ACC112 (cell line): Measurements from ENCODE around the gene SOX18.

Experiments
- H2AFZ ChIP-seq: fragments of 200-600 bp; sonication (generic); one replicate; pipeline ENCODE4 v1.6.0; 2017; ENCODE audit warnings: antibody characterized with exemption, low read length; ENCODE audit not compliant: unreplicated experiment
- H3K27ac ChIP-seq: fragments of 200-600 bp; sonication (generic); 2 replicates; pipeline ENCODE4 v1.5.1; 2014; ENCODE audit warnings: low read depth, mild to moderate bottlenecking, antibody characterized with exemption, low read length, moderate library complexity
- H3K27me3 ChIP-seq: fragments of 200-600 bp; sonication (generic); 2 replicates; pipeline ENCODE4 v1.6.1; 2014; ENCODE audit warnings: mild to moderate bottlenecking, antibody characterized with exemption, low read length, moderate library complexity, mixed read lengths; ENCODE audit not compliant: insufficient read depth
- H3K36me3 ChIP-seq: fragments of 200-600 bp; sonication (generic); 2 replicates; pipeline ENCODE4 v1.6.1; 2016; ENCODE audit warnings: mild to moderate bottlenecking, antibody characterized with exemption, low read length, moderate library complexity, mixed read lengths; ENCODE audit not compliant: insufficient read depth
- H3K4me1 ChIP-seq: fragments of 200-600 bp; sonication (generic); one replicate; pipeline ENCODE4 v1.6.1; 2016; ENCODE audit warnings: low read length, mixed read lengths; ENCODE audit not compliant: insufficient read depth, unreplicated experiment, control insufficient read depth
- H3K4me3 ChIP-seq: fragments of 200-600 bp; sonication (generic); 2 replicates; pipeline ENCODE4 v1.5.1; 2014; ENCODE audit warnings: mild to moderate bottlenecking, low read depth, low read length
- H3K79me2 ChIP-seq: fragments of 200-600 bp; sonication (generic); one replicate; pipeline ENCODE4 v1.6.0; 2016; ENCODE audit warnings: low read length; ENCODE audit not compliant: control insufficient read depth, unreplicated experiment, insufficient read depth

SOX18 gene

GRCh38 chr20:64056889-64057627 lies 7.6 kb upstream of the SOX18 start:
- Histone ChIP-seq H3K4me1 (peaks cover 28% of the 10 kb centered on the region), H3K4me3 (no peak overlapping the region), H2AFZ (no peak overlapping the region)

GRCh38 chr20:64056639-64056888 lies 7.1 kb upstream of the SOX18 start:
- H3K4me1 ChIP-seq = peaks cover 28% of the 10 kb centered on the region

More at GRCh38 chr20:64056889-64057627, 7.6 kb upstream of the SOX18 start:
- H3K27ac ChIP-seq = no peak overlapping the region
- no peaks in the 10 kb centered on the region for H3K79me2 ChIP-seq
- no peaks in the 10 kb centered on the region for H3K36me3 ChIP-seq
- no peaks in the 10 kb centered on the region for H3K27me3 ChIP-seq

GRCh38 chr20:64055893-64056638 lies 6.6 kb upstream of the SOX18 start:
- Histone ChIP-seq H3K79me2 (no peaks in the 10 kb centered on the region), H3K36me3 (no peaks in the 10 kb centered on the region), H3K27me3 (no peaks in the 10 kb centered on the region), H3K4me3 (no peak overlapping the region), H3K27ac (no peak overlapping the region), H2AFZ (no peak overlapping the region), H3K4me1 (peaks cover 28% of the 10 kb centered on the region)

More at GRCh38 chr20:64056639-64056888, 7.1 kb upstream of the SOX18 start:
- no peaks in the 10 kb centered on the region for H3K36me3 ChIP-seq
- no peaks in the 10 kb centered on the region for H3K27me3 ChIP-seq
- H2AFZ ChIP-seq = no peak overlapping the region
- H3K4me3 ChIP-seq = no peak overlapping the region
- no peaks in the 10 kb centered on the region for H3K79me2 ChIP-seq
- no peak overlapping the region for H3K27ac ChIP-seq

- H3K27ac ChIP-seq = no peak overlapping the region
Measured at GRCh38 chr20:64055396-64055892, 6.0 kb upstream of the SOX18 start.

GRCh38 chr20:64053841-64054661 lies 4.6 kb upstream of the SOX18 start:
- Histone ChIP-seq H3K27me3 (peaks cover 4% of the 10 kb centered on the region; the same call in 1 of the 2 replicates), H3K4me3 (no peak overlapping the region), H3K36me3 (no peaks in the 10 kb centered on the region), H3K27ac (no peak overlapping the region), H3K79me2 (no peaks in the 10 kb centered on the region), H2AFZ (no peak overlapping the region), H3K4me1 (peaks cover 32% of the 10 kb centered on the region)

More at GRCh38 chr20:64055396-64055892, 6.0 kb upstream of the SOX18 start:
- Histone ChIP-seq H2AFZ (no peak overlapping the region), H3K27me3 (no peaks in the 10 kb centered on the region), H3K4me1 (peaks cover 28% of the 10 kb centered on the region), H3K79me2 (no peaks in the 10 kb centered on the region), H3K36me3 (no peaks in the 10 kb centered on the region), H3K4me3 (no peak overlapping the region)

- H3K4me3 ChIP-seq = no peak overlapping the region
- H3K27me3 ChIP-seq = peaks cover 9% of the 10 kb centered on the region
- no peak overlapping the region for H2AFZ ChIP-seq
- H3K79me2 ChIP-seq = no peaks in the 10 kb centered on the region
- no peaks in the 10 kb centered on the region for H3K36me3 ChIP-seq
- no peak overlapping the region for H3K27ac ChIP-seq
- peaks cover 24% of the 10 kb centered on the region for H3K4me1 ChIP-seq
Measured at GRCh38 chr20:64052987-64053840, 3.8 kb upstream of the SOX18 start.

- H3K4me3 ChIP-seq = no peak overlapping the region
- no peak overlapping the region for H3K27ac ChIP-seq
- peaks cover 20% of the 10 kb centered on the region for H3K4me1 ChIP-seq
- H2AFZ ChIP-seq = no peak overlapping the region
- H3K79me2 ChIP-seq = no peaks in the 10 kb centered on the region
- peaks cover 16% of the 10 kb centered on the region for H3K27me3 ChIP-seq
- no peaks in the 10 kb centered on the region for H3K36me3 ChIP-seq
Measured at GRCh38 chr20:64052326-64052722, 2.9 kb upstream of the SOX18 start.

GRCh38 chr20:64051561-64052325 lies 2.3 kb upstream of the SOX18 start:
- no peak overlapping the region for H3K4me3 ChIP-seq
- H2AFZ ChIP-seq = no peak overlapping the region
- H3K4me1 ChIP-seq = peaks cover 20% of the 10 kb centered on the region
- peaks cover 22% of the 10 kb centered on the region for H3K27me3 ChIP-seq
- no peaks in the 10 kb centered on the region for H3K36me3 ChIP-seq
- H3K79me2 ChIP-seq = no peaks in the 10 kb centered on the region
- no peak overlapping the region for H3K27ac ChIP-seq

GRCh38 chr20:64051033-64051452 lies 1.6 kb upstream of the SOX18 start:
- Histone ChIP-seq H3K36me3 (no peaks in the 10 kb centered on the region), H3K4me3 (no peak overlapping the region), H3K4me1 (peaks cover 16% of the 10 kb centered on the region), H3K27me3 (peaks cover 26% of the 10 kb centered on the region), H2AFZ (no peak overlapping the region), H3K27ac (no peak overlapping the region), H3K79me2 (no peaks in the 10 kb centered on the region)
